A549 (cell line): ENCODE data around the gene PHF24.

Experiments
- CEBPB ChIP-seq, 2 experiments: fragments of >200 bp in 1 of 2; sonication (Bioruptor Twin) in 1 of 2; formaldehyde crosslinking in 1 of 2; IDR thresholded peaks; 2 replicates each; pipeline ENCODE4 v1.6.1; 2012 to 2016
- EHMT2 ChIP-seq: fragments of 200-600 bp; sonication (generic); IDR thresholded peaks from 2 replicates; pipeline ENCODE4 v1.6.1; 2016; ENCODE audit warnings: antibody characterized with exemption, low read depth, mild to moderate bottlenecking, moderate library complexity
- MAFK ChIP-seq: fragments of 450-650 bp; IDR thresholded peaks from 2 replicates; pipeline ENCODE4 v1.6.1; 2014; ENCODE audit not compliant: partially characterized antibody
- POLR2A ChIP-seq: IDR thresholded peaks from 2 replicates; pipeline ENCODE4 v1.6.1; 2012; ENCODE audit warnings: mild to moderate bottlenecking, low read length
- RAD21 ChIP-seq, 2 experiments: fragments of >200 bp in 1 of 2; sonication (Bioruptor Twin) in 1 of 2; formaldehyde crosslinking in 1 of 2; IDR thresholded peaks in 1 of 2; conservative IDR thresholded peaks in 1 of 2; 2 replicates in 1 of 2; 3 replicates in 1 of 2; pipeline ENCODE4 v1.6.1; 2012 to 2018; ENCODE audit warnings: inconsistent platforms in 1 of 2
- ZSCAN20 ChIP-seq: fragments of 250-450 bp; sonication (Bioruptor Pico); IDR thresholded peaks from 2 replicates; pipeline ENCODE4 v1.8.0; 2022; ENCODE audit warnings: mild to moderate bottlenecking, moderate library complexity
- TF ChIP-seq, protein P1 (sequence below): fragments of >200 bp; sonication (Bioruptor Twin); formaldehyde crosslinking; IDR thresholded peaks from 3 replicates; pipeline ENCODE4 v1.5.1; 2016
- TF ChIP-seq, protein P2 (sequence below): fragments of 450-650 bp; IDR thresholded peaks from 2 replicates; pipeline ENCODE4 v1.6.1; 2014; ENCODE audit warnings: antibody characterized with exemption

DNA sequence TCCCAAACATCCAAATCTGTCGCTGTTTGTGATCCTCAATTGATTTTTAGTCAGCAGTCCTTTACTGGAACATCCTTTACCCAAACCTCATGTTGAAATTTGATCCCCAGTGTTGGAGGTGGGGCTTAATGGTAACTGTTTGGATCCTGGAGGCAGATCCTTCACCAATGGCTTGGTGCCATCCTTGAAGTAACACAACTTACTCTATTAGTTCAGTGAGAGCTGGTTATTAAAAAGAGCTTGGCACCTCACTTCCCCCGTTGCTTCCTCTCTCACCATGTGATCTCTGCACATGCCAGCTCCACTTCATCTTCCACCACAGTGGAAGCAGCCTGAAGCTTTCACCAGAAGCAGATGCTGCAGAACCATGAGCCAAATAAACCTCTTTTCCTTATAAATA, 71.8 kb downstream of the PHF24 start:
- TF ChIP-seq, protein P1, sequence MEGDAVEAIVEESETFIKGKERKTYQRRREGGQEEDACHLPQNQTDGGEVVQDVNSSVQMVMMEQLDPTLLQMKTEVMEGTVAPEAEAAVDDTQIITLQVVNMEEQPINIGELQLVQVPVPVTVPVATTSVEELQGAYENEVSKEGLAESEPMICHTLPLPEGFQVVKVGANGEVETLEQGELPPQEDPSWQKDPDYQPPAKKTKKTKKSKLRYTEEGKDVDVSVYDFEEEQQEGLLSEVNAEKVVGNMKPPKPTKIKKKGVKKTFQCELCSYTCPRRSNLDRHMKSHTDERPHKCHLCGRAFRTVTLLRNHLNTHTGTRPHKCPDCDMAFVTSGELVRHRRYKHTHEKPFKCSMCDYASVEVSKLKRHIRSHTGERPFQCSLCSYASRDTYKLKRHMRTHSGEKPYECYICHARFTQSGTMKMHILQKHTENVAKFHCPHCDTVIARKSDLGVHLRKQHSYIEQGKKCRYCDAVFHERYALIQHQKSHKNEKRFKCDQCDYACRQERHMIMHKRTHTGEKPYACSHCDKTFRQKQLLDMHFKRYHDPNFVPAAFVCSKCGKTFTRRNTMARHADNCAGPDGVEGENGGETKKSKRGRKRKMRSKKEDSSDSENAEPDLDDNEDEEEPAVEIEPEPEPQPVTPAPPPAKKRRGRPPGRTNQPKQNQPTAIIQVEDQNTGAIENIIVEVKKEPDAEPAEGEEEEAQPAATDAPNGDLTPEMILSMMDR = no peak
- TF ChIP-seq POLR2A = no peak
- TF ChIP-seq CEBPB (IDR thresholded peaks at IDR 0.05) = no peak
- no peak for TF ChIP-seq MAFK
- no peak for TF ChIP-seq EHMT2
- TF ChIP-seq RAD21 (conservative IDR thresholded peaks at IDR 0.05 in 1 of 2, IDR thresholded peaks at IDR 0.05 in 1 of 2) = no peak
- no peak for TF ChIP-seq ZSCAN20
- TF ChIP-seq, protein P2, sequence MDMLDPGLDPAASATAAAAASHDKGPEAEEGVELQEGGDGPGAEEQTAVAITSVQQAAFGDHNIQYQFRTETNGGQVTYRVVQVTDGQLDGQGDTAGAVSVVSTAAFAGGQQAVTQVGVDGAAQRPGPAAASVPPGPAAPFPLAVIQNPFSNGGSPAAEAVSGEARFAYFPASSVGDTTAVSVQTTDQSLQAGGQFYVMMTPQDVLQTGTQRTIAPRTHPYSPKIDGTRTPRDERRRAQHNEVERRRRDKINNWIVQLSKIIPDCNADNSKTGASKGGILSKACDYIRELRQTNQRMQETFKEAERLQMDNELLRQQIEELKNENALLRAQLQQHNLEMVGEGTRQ = no peak
